ENCODE measurements around the gene HK3. TPM values are rescaled to one million over a fixed set of nuclear protein-coding genes. Genes with fewer than 3 reads are reported as not detected.

HK3 gene
- total RNA-seq, 1 experiment from 2014 or later = not detected

DNA sequence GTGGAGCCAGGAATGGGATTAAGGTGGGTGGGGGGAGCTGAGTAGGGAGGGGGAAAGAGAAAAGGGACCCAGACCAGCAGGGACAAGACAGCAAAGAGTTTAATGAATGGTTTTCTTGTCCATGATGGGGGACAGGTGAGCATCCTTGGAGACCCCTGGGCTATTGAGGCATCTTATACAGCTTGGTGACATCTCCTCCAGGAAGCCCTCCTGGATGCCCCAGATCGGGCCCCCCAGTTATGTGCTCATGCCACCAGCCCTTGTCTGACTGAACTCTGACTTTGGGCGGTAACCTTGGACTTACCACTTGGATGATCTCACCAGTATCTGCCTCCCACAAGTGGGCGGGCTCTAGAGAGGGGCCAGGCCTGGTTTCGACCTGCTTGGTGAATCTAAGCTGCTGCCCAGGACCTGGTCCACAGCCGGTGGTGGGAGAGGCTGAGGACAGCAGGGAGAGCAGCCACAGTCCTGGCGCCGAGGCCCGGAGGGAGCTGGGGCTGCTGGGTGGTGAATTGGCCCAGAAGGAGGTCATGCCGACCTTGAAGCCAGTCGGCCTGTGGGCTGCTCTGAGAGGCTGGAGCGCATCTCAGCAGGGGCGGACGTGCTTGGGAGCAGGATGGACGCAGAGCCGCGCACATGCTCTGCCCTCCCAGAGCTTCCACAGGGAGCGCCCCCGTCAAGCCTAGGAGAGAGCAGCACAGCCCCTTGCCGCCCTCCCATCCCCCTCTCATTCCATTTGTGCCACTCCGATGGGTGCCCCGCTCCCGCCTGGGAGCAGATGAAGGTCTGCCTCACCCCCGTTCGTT, 52.6 kb downstream of the HK3 start:
- CTCF ChIA-PET = no interaction called here
- POLR2A ChIA-PET (ENCODE audit: unreplicated experiment) = no interaction called here
- BruUV-seq (replicated peaks) = no TSS peak
- intact Hi-C loops (cut with micrococcal nuclease) = no loop called here
- no peak overlapping the region for H3K27ac ChIP-seq (ENCODE audit: low read length)
- H3K27me3 ChIP-seq (ENCODE audit: low read length) = peaks cover 6% of the 10 kb centered on the region
- no peaks in the 10 kb centered on the region for H3F3A ChIP-seq (ENCODE audit: low read length, unreplicated experiment)
- H3K4me2 ChIP-seq (ENCODE audit: low read length) = no peak overlapping the region
- no peak overlapping the region for H3K9ac ChIP-seq (ENCODE audit: low read length)
- H3K9me2 ChIP-seq (replicated peaks; ENCODE audit: low read length) = no peaks in the 10 kb centered on the region
- no peaks in the 10 kb centered on the region for H4K20me1 ChIP-seq (ENCODE audit: low read length)
- H3K79me2 ChIP-seq (ENCODE audit: low read length) = no peaks in the 10 kb centered on the region
- ATAC-seq (no peak), DNase-seq (no peak)
- no peaks in the 10 kb centered on the region for H3K36me3 ChIP-seq (ENCODE audit: low read depth, low read length)
- no peak for TF ChIP-seq EZH2 (IDR thresholded peaks at IDR 0.05; ENCODE audit: low read length, unreplicated experiment)
- TF ChIP-seq EZH2phosphoT487 (IDR thresholded peaks at IDR 0.05; ENCODE audit: borderline replicate concordance, low read length) = no peak
- TF ChIP-seq, protein P1, sequence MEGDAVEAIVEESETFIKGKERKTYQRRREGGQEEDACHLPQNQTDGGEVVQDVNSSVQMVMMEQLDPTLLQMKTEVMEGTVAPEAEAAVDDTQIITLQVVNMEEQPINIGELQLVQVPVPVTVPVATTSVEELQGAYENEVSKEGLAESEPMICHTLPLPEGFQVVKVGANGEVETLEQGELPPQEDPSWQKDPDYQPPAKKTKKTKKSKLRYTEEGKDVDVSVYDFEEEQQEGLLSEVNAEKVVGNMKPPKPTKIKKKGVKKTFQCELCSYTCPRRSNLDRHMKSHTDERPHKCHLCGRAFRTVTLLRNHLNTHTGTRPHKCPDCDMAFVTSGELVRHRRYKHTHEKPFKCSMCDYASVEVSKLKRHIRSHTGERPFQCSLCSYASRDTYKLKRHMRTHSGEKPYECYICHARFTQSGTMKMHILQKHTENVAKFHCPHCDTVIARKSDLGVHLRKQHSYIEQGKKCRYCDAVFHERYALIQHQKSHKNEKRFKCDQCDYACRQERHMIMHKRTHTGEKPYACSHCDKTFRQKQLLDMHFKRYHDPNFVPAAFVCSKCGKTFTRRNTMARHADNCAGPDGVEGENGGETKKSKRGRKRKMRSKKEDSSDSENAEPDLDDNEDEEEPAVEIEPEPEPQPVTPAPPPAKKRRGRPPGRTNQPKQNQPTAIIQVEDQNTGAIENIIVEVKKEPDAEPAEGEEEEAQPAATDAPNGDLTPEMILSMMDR (conservative IDR thresholded peaks at IDR 0.05; ENCODE audit: low read depth, low read length) = no peak
- no peaks in the 10 kb centered on the region for H3K9me3 ChIP-seq (ENCODE audit: low read length)
- no peak overlapping the region for H3K4me3 ChIP-seq (ENCODE audit: low read length)
- peaks cover 15% of the 10 kb centered on the region for H3K4me1 ChIP-seq (ENCODE audit: insufficient read depth, low read length)
- no peak overlapping the region for H2AFZ ChIP-seq (ENCODE audit: low read length)

DNA sequence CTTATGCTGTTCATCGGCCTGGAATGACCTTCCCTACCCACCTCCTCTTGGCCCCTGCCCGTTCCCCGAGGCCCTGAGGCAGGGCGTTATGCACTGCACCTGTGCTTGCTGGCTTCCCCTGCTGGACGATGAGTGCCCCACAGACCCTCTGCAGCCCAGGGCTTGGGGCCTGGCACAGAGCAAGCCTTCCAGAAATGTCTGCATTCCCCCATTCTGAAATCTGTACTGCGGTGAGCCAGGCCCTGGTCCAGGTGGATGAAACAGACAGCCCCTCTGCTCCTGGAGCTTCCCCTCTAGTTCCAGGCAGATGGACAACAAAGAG, 53.8 kb downstream of the HK3 start:
- Histone ChIP-seq H4K20me1 (ENCODE audit: low read length) (no peaks in the 10 kb centered on the region), H3K9ac (ENCODE audit: low read length) (peak overlapping the region; percentile 7; the same call in 1 of the 2 replicates), H3K9me2 (replicated peaks; ENCODE audit: low read length) (no peaks in the 10 kb centered on the region), H3F3A (ENCODE audit: low read length, unreplicated experiment) (no peaks in the 10 kb centered on the region), H3K4me3 (ENCODE audit: low read length) (peak overlapping the region; percentile 56), H3K36me3 (ENCODE audit: low read depth, low read length) (no peaks in the 10 kb centered on the region), H3K9me3 (ENCODE audit: low read length) (no peaks in the 10 kb centered on the region), H2AFZ (ENCODE audit: low read length) (peak overlapping the region; percentile 84), H3K4me1 (ENCODE audit: insufficient read depth, low read length) (peaks cover 15% of the 10 kb centered on the region), H3K27ac (ENCODE audit: low read length) (peak overlapping the region; percentile 47), H3K79me2 (ENCODE audit: low read length) (no peaks in the 10 kb centered on the region), H3K4me2 (ENCODE audit: low read length) (peak overlapping the region; percentile 78), H3K27me3 (ENCODE audit: low read length) (peaks cover 18% of the 10 kb centered on the region)
- TF ChIP-seq, protein P1 (conservative IDR thresholded peaks at IDR 0.05; ENCODE audit: low read depth, low read length) = no peak; the same call in 1 of the 2 replicates
- no peak for TF ChIP-seq EZH2phosphoT487 (IDR thresholded peaks at IDR 0.05; ENCODE audit: borderline replicate concordance, low read length)
- TF ChIP-seq EZH2 (IDR thresholded peaks at IDR 0.05; ENCODE audit: low read length, unreplicated experiment) = no peak
- DNase-seq (no peak), ATAC-seq (no peak)
- POLR2A ChIA-PET (ENCODE audit: unreplicated experiment) = no interaction called here
- CTCF ChIA-PET = no interaction called here
- intact Hi-C loops (cut with micrococcal nuclease) = no loop called here
- BruUV-seq (replicated peaks) = no TSS peak

DNA sequence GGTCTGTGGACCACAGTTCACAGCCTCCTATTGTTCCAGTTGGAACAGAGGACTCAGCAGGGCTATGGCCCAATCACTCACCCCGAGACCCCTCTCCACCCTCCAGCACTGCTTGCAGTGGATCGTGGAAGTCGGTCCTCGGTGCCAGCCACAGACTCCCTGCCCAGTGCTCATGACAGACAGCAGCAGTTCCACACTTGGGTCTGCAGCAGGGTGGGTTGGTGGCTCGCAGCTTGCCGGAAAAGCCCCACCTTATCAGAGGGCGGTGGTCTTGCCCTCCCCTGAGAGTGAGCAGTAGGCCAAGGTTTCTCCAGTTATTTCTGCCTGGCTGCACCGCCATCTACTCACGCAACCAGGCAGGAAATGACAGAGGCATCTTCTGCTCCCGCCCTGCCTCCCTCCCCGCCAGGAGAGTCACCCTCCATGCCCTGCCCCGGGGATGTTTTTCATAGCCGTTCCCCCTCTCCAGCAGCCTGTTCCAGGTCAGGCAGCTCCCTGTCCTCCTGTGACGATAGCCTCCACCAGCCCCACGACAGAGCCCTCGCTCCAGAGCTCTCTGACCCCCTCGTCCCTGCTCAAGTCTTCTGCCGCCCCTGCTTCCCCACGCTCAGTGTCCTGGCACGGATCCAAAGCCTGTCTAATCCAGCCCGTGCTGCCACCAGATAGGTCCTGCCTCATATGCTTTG, 54.3 kb downstream of the HK3 start:
- Histone ChIP-seq H3K9me2 (replicated peaks; ENCODE audit: low read length) (no peaks in the 10 kb centered on the region), H3K4me3 (ENCODE audit: low read length) (peak overlapping the region; percentile 56), H4K20me1 (ENCODE audit: low read length) (no peaks in the 10 kb centered on the region), H3F3A (ENCODE audit: low read length, unreplicated experiment) (no peaks in the 10 kb centered on the region), H3K9ac (ENCODE audit: low read length) (peak overlapping the region; percentile 41; the same call in 1 of the 2 replicates), H3K36me3 (ENCODE audit: low read depth, low read length) (no peaks in the 10 kb centered on the region), H3K79me2 (ENCODE audit: low read length) (no peaks in the 10 kb centered on the region), H3K9me3 (ENCODE audit: low read length) (no peaks in the 10 kb centered on the region), H2AFZ (ENCODE audit: low read length) (peak overlapping the region; percentile 84), H3K4me1 (ENCODE audit: insufficient read depth, low read length) (peaks cover 15% of the 10 kb centered on the region), H3K27me3 (ENCODE audit: low read length) (peaks cover 20% of the 10 kb centered on the region), H3K4me2 (ENCODE audit: low read length) (peak overlapping the region; percentile 78), H3K27ac (ENCODE audit: low read length) (peak overlapping the region; percentile 47)
- BruUV-seq (replicated peaks) = no TSS peak
- ChIA-PET CTCF (no interaction called here), POLR2A (ENCODE audit: unreplicated experiment) (no interaction called here)
- DNase-seq (peak; percentile 66), ATAC-seq (peak; percentile 92)
- TF ChIP-seq, protein P1 (conservative IDR thresholded peaks at IDR 0.05; ENCODE audit: low read depth, low read length) = no peak
- TF ChIP-seq EZH2phosphoT487 (IDR thresholded peaks at IDR 0.05; ENCODE audit: borderline replicate concordance, low read length) (no peak), EZH2 (IDR thresholded peaks at IDR 0.05; ENCODE audit: low read length, unreplicated experiment) (no peak)
- intact Hi-C loops (cut with micrococcal nuclease) = no loop called here
